Skin of body (tissue), 2 donors: ENCODE results near the gene COL12A1. TPM values are rescaled to one million over a fixed set of nuclear protein-coding genes. Genes with fewer than 3 reads are reported as not detected.

Experiments used
- DNase-seq: peaks from one replicate; lab custom pipeline; 2025; lab: John Stamatoyannopoulos, UW
- total RNA-seq: library from RNA; depleted of rRNA; stranded (reverse); fragments of >200 nt; gene quantifications from one replicate; pipeline ENCODE4 v1.2.3, GENCODE V29; 2014

The COL12A1 gene
- total RNA-seq, 1 donor from 2014 or later: 383 TPM

GRCh38 chr6:75180864-75181263, 25.0 kb downstream of the COL12A1 start:
- DNase-seq: no peak

- no peak for DNase-seq
Measured at GRCh38 chr6:75178757-75179156, 27.1 kb downstream of the COL12A1 start.

- DNase-seq: no peak
Measured at GRCh38 chr6:75176076-75176582, 29.7 kb downstream of the COL12A1 start.

DNA sequence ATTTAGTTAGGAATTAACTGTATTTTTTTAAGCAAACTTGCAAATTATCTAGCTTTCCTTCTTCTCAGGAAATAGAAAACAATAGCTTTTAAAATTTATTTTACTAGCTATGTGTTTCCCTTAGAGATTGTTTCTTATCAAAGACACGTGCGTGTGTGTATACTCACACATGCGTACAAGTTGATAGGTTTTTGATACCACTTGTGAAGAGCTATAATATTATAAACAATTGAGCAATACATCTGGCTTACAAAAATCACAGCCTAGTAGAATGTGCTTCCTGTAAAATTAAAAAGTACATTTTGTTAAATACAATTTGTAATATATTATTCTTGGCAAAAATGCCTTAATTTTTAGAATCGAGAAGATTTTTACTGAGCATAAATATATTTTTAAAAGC, 33.9 kb downstream of the COL12A1 start:
- no peak for DNase-seq

- DNase-seq: peak; percentile 69
Measured at GRCh38 chr6:75171567-75171966, 34.3 kb downstream of the COL12A1 start.

- DNase-seq: peak; percentile 76
Measured at GRCh38 chr6:75170691-75171560, 34.9 kb downstream of the COL12A1 start.

GRCh38 chr6:75169689-75170586, 35.9 kb downstream of the COL12A1 start:
- DNase-seq: peak; percentile 76

- peak; percentile 50 for DNase-seq
Measured at GRCh38 chr6:75167851-75168250, 38.0 kb downstream of the COL12A1 start.

- DNase-seq: peak; percentile 59
Measured at GRCh38 chr6:75167325-75167724, 38.5 kb downstream of the COL12A1 start.

- DNase-seq: peak; percentile 60
Measured at GRCh38 chr6:75166773-75167172, 39.1 kb downstream of the COL12A1 start.

DNA sequence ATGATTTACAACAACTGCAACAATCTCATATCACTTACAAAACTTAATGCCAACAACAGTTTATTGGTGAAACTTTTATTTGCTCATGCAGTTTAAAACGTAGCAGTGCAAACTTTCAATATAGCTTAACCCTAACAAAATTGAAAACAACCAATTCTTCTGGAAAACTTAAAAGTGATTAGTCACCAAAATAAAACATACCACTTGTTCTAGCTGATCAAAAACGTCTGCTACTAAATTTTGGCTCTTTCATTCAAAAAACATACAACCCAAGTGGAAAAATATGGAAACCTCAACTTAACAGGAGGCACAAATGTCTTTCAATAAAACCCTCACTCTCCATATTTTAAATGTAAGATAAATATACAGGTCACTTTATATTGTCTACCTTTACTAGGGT, 39.6 kb downstream of the COL12A1 start:
- DNase-seq: no peak

DNA sequence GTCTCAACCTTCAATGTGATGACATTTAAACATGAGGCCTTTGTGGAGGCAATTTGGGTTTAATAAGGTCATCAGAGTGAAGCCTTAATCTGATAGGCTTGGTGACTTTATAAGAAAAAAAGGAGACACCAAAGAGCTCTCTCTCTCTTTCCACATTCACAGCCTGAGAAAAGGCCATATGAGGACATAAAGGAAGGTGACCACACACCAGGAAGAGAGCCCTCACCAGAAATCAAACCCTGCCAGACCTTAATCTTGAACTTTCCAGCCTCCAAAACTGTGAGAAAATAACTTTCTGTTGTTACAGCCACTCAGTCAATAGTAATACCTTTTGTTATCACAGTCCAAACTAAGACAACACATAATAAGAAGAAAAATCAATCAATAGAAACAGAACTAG, 47.7 kb downstream of the COL12A1 start:
- no peak for DNase-seq

- DNase-seq: no peak
Measured at GRCh38 chr6:75157336-75157735, 48.5 kb downstream of the COL12A1 start.

GRCh38 chr6:75156186-75156878, 49.5 kb downstream of the COL12A1 start:
- DNase-seq: no peak

DNA sequence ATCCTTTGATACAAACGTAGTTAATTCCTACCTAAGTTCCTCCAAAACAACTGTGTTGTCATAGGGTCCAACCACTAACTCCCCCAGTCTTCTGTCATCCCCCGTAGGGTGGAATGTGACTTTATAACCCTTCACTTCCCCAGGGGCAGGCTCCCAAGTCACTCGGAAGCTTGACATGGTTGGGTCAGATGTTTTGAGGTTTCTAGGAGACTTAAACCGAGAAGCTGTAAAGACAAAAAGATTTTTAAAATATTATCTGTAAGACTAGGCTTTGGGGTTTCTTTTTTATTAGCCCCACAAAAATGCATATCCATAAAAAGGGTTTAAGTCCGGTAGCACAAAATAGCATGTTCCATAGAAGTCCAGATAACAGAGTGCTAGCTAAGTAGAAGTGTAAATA, 50.2 kb downstream of the COL12A1 start:
- DNase-seq: no peak

DNA sequence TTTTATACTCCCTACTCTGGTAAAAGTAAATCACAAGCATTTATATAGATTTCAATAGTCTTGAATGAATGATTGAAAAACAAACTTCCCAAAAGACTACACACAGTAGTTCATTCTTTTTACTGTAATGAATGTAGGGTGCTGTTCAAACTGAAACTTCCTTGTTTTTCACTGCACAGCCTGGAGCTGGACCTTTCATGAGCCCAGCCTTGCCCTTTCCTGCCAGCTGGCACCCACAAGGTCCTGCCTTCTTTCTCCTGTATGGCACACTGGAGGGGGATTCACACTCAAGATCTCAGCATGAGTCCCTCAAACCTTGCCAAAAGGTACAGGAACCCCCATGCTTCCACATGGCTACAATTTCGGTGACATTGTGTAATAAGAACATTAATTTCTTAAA, 50.9 kb downstream of the COL12A1 start:
- DNase-seq: no peak

DNA sequence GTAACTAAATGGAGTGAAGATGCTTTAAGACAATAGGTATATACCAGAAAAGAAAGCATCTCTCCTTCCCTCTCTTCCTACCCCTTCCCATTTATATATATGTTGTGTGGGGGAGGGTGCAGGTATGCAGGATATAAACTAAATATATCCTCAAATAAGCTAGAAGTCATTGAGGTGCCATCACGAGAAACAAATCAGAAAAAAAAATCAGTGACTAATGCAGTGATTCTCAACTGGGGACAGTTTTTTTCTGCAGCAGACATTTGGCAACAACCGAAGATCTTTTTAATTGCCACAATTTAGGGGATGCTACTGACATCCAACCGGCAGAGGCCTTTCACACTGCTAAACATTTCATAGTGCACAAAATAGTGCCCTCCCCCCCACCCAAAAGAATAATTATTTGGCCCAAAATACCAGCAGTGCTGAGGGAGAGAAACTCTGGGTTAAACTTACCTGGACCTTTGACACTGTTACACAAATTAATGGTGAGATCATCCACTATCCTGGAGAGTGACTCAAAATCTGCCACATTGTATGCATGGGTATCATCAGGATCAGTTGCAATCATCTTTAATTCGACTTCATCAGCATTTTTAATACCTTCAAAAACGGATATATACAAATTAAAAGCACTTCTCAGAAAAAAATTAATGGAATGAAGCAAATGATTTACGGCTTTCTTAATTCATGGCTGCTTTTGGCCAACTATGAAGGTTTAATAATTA, 55.0 kb downstream of the COL12A1 start:
- no peak for DNase-seq

GRCh38 chr6:75149696-75150095, 56.2 kb downstream of the COL12A1 start:
- no peak for DNase-seq

- DNase-seq: no peak
Measured at GRCh38 chr6:75149240-75149639, 56.6 kb downstream of the COL12A1 start.

GRCh38 chr6:75147512-75147911, 58.3 kb downstream of the COL12A1 start:
- DNase-seq: no peak

GRCh38 chr6:75145976-75146375, 59.9 kb downstream of the COL12A1 start:
- DNase-seq: no peak
